ENCODE data around the gene MDGA2. TPM values are rescaled to one million over a fixed set of nuclear protein-coding genes. Genes with fewer than 3 reads are reported as not detected.

Gene MDGA2
- total RNA-seq, 1 experiment from 2014 or later, result not detected

- no peaks in the 10 kb centered on the region for H3K27me3 ChIP-seq (ENCODE audit: insufficient read depth, low read length)
- BruUV-seq (replicated peaks), result no TSS peak
- no peak overlapping the region for H3K27ac ChIP-seq (ENCODE audit: low read depth, low read length)
- H2AFZ ChIP-seq (ENCODE audit: low read depth, low read length, poor library complexity, severe bottlenecking), result no peak overlapping the region
- intact Hi-C loops (cut with micrococcal nuclease), result no loop called here
- RAD21 ChIA-PET (ENCODE audit: low non-redundant PET in 1 of 2, low total read pairs in 2 of 2, uncharacterized antibody in 2 of 2, unreplicated experiment in 2 of 2), result no interaction called here
- peaks cover 0 to 3% of the 10 kb centered on the region in 2 experiments; a peak in 1 of 4 replicates for H3K9me3 ChIP-seq (ENCODE audit: control insufficient read depth in 1 of 2, insufficient read depth in 1 of 2, low read depth in 1 of 2, low read length in 2 of 2)
- no peak overlapping the region for H3K4me2 ChIP-seq (ENCODE audit: low read length)
- no peak overlapping the region for H3K4me3 ChIP-seq (replicated peaks in 1 of 2; ENCODE audit: low read depth in 1 of 2, low read length in 2 of 2)
- CTCF ChIA-PET, result no interaction called here
- H3K36me3 ChIP-seq (ENCODE audit: control insufficient read depth in 1 of 2, insufficient read depth in 2 of 2, low read length in 2 of 2), result no peaks in the 10 kb centered on the region
- no peaks in the 10 kb centered on the region for H4K20me1 ChIP-seq (ENCODE audit: insufficient read depth)
- H3K79me2 ChIP-seq (ENCODE audit: insufficient read depth, low read length), result no peaks in the 10 kb centered on the region
- POLR2A ChIA-PET, result no interaction called here
- no peak for TF ChIP-seq CEBPB (IDR thresholded peaks at IDR 0.05; ENCODE audit: low read depth)
- no peak for TF ChIP-seq ZBTB33 (IDR thresholded peaks at IDR 0.05; ENCODE audit: extremely low read depth, insufficient replicate concordance, low read length)
- no peak for TF ChIP-seq SIN3A (IDR thresholded peaks at IDR 0.05; ENCODE audit: low read depth)
- no peak for TF ChIP-seq SRF (IDR thresholded peaks at IDR 0.05; ENCODE audit: low read depth)
- no peak for TF ChIP-seq YY1 (IDR thresholded peaks at IDR 0.05; ENCODE audit: extremely low read depth, insufficient replicate concordance, low read depth, low read length)
- TF ChIP-seq POLR2AphosphoS5 (IDR thresholded peaks at IDR 0.05; ENCODE audit: low read depth, low read length), result no peak
- TF ChIP-seq ELF1 (IDR thresholded peaks at IDR 0.05; ENCODE audit: borderline replicate concordance, low read depth), result no peak
- TF ChIP-seq JUND (IDR thresholded peaks at IDR 0.05), result no peak
- no peak for TF ChIP-seq EZH2 (IDR thresholded peaks at IDR 0.05)
- TF ChIP-seq EGR1 (IDR thresholded peaks at IDR 0.05; ENCODE audit: low read depth), result no peak
- TF ChIP-seq TCF7L2 (IDR thresholded peaks at IDR 0.05; ENCODE audit: borderline replicate concordance, extremely low read depth, insufficient read depth, insufficient read length), result no peak
- TF ChIP-seq RAD21 (IDR thresholded peaks at IDR 0.05; ENCODE audit: low read depth), result no peak
- no peak for DNase-seq (ENCODE audit: low read depth, low spot score)
- no peaks in the 10 kb centered on the region for H3K9me2 ChIP-seq (ENCODE audit: insufficient read depth)
- H3K4me1 ChIP-seq (ENCODE audit: control insufficient read depth in 1 of 2, insufficient read depth in 2 of 2, low read length in 2 of 2), result no peaks in the 10 kb centered on the region
- ATAC-seq, result no peak
- H3K9ac ChIP-seq (ENCODE audit: low read length), result no peak overlapping the region
These were observed 185.1 kb downstream of the MDGA2 start for GRCh38 chr14:47490353-47490752.
